ENCODE measurements around the gene ADIPOQ. TPM values are rescaled to one million over a fixed set of nuclear protein-coding genes. Genes with fewer than 3 reads are reported as not detected.
"Not testable (repeated sequence)": the region's sequence is repeated elsewhere in the genome, so short reads cannot be mapped to it uniquely, and the experiment has no call there.

Gene ADIPOQ
- total and polyA plus RNA-seq, 2 donors, result 0.34 TPM; not detected in 1

GRCh38 chr3:186874841-186875240, 32.3 kb downstream of the ADIPOQ start:
- not testable (repeated sequence) for H3K27me3 ChIP-seq (ENCODE audit: control insufficient read depth in 2 of 2, insufficient read depth in 1 of 2, low read length in 1 of 2); H3K4me3 ChIP-seq (ENCODE audit: low read length in 2 of 2); DNase-seq (ENCODE audit: low read depth in 6 of 9, low spot score in 9 of 9); H3K9me3 ChIP-seq (ENCODE audit: control insufficient read depth in 2 of 2, insufficient read depth in 1 of 2, low read length in 1 of 2); H3K4me1 ChIP-seq (ENCODE audit: control insufficient read depth in 2 of 2, insufficient read depth in 2 of 2, low read length in 2 of 2); H3K27ac ChIP-seq (ENCODE audit: low read depth in 1 of 2, low read length in 1 of 2); H3K36me3 ChIP-seq (ENCODE audit: control insufficient read depth in 2 of 2, insufficient read depth in 2 of 2, low read length in 1 of 2)
- WGBS, result 97% methylated on average over 1 of the region's 4 CpGs

GRCh38 chr3:186875708-186876107, 33.2 kb downstream of the ADIPOQ start:
- Histone ChIP-seq H3K4me1 (ENCODE audit: control insufficient read depth in 2 of 2, insufficient read depth in 2 of 2, low read length in 2 of 2) (peaks cover 0 to 2% of the 10 kb centered on the region in 2 donors), H3K36me3 (ENCODE audit: control insufficient read depth in 2 of 2, insufficient read depth in 2 of 2, low read length in 1 of 2) (no peaks in the 10 kb centered on the region), H3K27ac (ENCODE audit: low read depth in 1 of 2, low read length in 1 of 2) (no peak overlapping the region), H3K4me3 (ENCODE audit: low read length in 2 of 2) (no peak overlapping the region), H3K9me3 (ENCODE audit: control insufficient read depth in 2 of 2, insufficient read depth in 1 of 2, low read length in 1 of 2) (peaks cover 0 to 4% of the 10 kb centered on the region in 2 donors), H3K27me3 (ENCODE audit: control insufficient read depth in 2 of 2, insufficient read depth in 1 of 2, low read length in 1 of 2) (no peaks in the 10 kb centered on the region)
- 99% methylated on average over 1 of the region's 1 CpG for WGBS
- no peak for DNase-seq (ENCODE audit: low read depth in 6 of 9, low spot score in 9 of 9)

GRCh38 chr3:186879781-186880180, 37.3 kb downstream of the ADIPOQ start:
- Histone ChIP-seq H3K27me3 (ENCODE audit: control insufficient read depth in 2 of 2, insufficient read depth in 1 of 2, low read length in 1 of 2) (no peaks in the 10 kb centered on the region), H3K27ac (ENCODE audit: low read depth in 1 of 2, low read length in 1 of 2) (no peak overlapping the region), H3K9me3 (ENCODE audit: control insufficient read depth in 2 of 2, insufficient read depth in 1 of 2, low read length in 1 of 2) (no peaks in the 10 kb centered on the region), H3K4me1 (ENCODE audit: control insufficient read depth in 2 of 2, insufficient read depth in 2 of 2, low read length in 2 of 2) (no peaks in the 10 kb centered on the region), H3K4me3 (ENCODE audit: low read length in 2 of 2) (no peak overlapping the region), H3K36me3 (ENCODE audit: control insufficient read depth in 2 of 2, insufficient read depth in 2 of 2, low read length in 1 of 2) (no peaks in the 10 kb centered on the region)
- 96% methylated on average over 1 of the region's 1 CpG for WGBS
- DNase-seq (ENCODE audit: low read depth in 6 of 9, low spot score in 9 of 9), result no peak

- no peaks in the 10 kb centered on the region for H3K36me3 ChIP-seq (ENCODE audit: control insufficient read depth in 2 of 2, insufficient read depth in 2 of 2, low read length in 1 of 2)
- H3K9me3 ChIP-seq (ENCODE audit: control insufficient read depth in 2 of 2, insufficient read depth in 1 of 2, low read length in 1 of 2), result no peaks in the 10 kb centered on the region
- H3K4me3 ChIP-seq (ENCODE audit: low read length in 2 of 2), result no peak overlapping the region
- no peaks in the 10 kb centered on the region for H3K4me1 ChIP-seq (ENCODE audit: control insufficient read depth in 2 of 2, insufficient read depth in 2 of 2, low read length in 2 of 2)
- DNase-seq (ENCODE audit: low read depth in 6 of 9, low spot score in 9 of 9), result no peak
- no peak overlapping the region for H3K27ac ChIP-seq (ENCODE audit: low read depth in 1 of 2, low read length in 1 of 2)
- WGBS, result 91% methylated on average over 4 of the region's 4 CpGs
- H3K27me3 ChIP-seq (ENCODE audit: control insufficient read depth in 2 of 2, insufficient read depth in 1 of 2, low read length in 1 of 2), result no peaks in the 10 kb centered on the region
These were observed 37.9 kb downstream of the ADIPOQ start for GRCh38 chr3:186880406-186880805.

- no peak overlapping the region for H3K27ac ChIP-seq (ENCODE audit: low read depth in 1 of 2, low read length in 1 of 2)
- no peaks in the 10 kb centered on the region for H3K27me3 ChIP-seq (ENCODE audit: control insufficient read depth in 2 of 2, insufficient read depth in 1 of 2, low read length in 1 of 2)
- H3K9me3 ChIP-seq (ENCODE audit: control insufficient read depth in 2 of 2, insufficient read depth in 1 of 2, low read length in 1 of 2), result no peaks in the 10 kb centered on the region
- no peaks in the 10 kb centered on the region for H3K4me1 ChIP-seq (ENCODE audit: control insufficient read depth in 2 of 2, insufficient read depth in 2 of 2, low read length in 2 of 2)
- 44% methylated on average over 4 of the region's 4 CpGs for WGBS
- H3K4me3 ChIP-seq (ENCODE audit: low read length in 2 of 2), result no peak overlapping the region
- H3K36me3 ChIP-seq (ENCODE audit: control insufficient read depth in 2 of 2, insufficient read depth in 2 of 2, low read length in 1 of 2), result no peaks in the 10 kb centered on the region
- no peak for DNase-seq (ENCODE audit: low read depth in 6 of 9, low spot score in 9 of 9)
These were observed 39.6 kb downstream of the ADIPOQ start for GRCh38 chr3:186882150-186882524.

- no peaks in the 10 kb centered on the region for H3K4me1 ChIP-seq (ENCODE audit: control insufficient read depth in 2 of 2, insufficient read depth in 2 of 2, low read length in 2 of 2)
- WGBS, result 93% methylated on average over 6 of the region's 6 CpGs
- H3K27ac ChIP-seq (ENCODE audit: low read depth in 1 of 2, low read length in 1 of 2), result no peak overlapping the region
- H3K9me3 ChIP-seq (ENCODE audit: control insufficient read depth in 2 of 2, insufficient read depth in 1 of 2, low read length in 1 of 2), result no peaks in the 10 kb centered on the region
- DNase-seq (ENCODE audit: low read depth in 6 of 9, low spot score in 9 of 9), result no peak
- H3K4me3 ChIP-seq (ENCODE audit: low read length in 2 of 2), result no peak overlapping the region
- H3K36me3 ChIP-seq (ENCODE audit: control insufficient read depth in 2 of 2, insufficient read depth in 2 of 2, low read length in 1 of 2), result no peaks in the 10 kb centered on the region
- H3K27me3 ChIP-seq (ENCODE audit: control insufficient read depth in 2 of 2, insufficient read depth in 1 of 2, low read length in 1 of 2), result no peaks in the 10 kb centered on the region
These were observed 40.6 kb downstream of the ADIPOQ start for GRCh38 chr3:186882881-186883685.

GRCh38 chr3:186883686-186884058, 41.2 kb downstream of the ADIPOQ start:
- H3K27ac ChIP-seq (ENCODE audit: low read depth in 1 of 2, low read length in 1 of 2), result no peak overlapping the region
- H3K4me3 ChIP-seq (ENCODE audit: low read length in 2 of 2), result no peak overlapping the region
- 93% methylated on average over 1 of the region's 1 CpG for whole genome bisulfite sequencing
- no peak for DNase-seq (ENCODE audit: low read depth in 6 of 9, low spot score in 9 of 9)
- no peaks in the 10 kb centered on the region for H3K9me3 ChIP-seq (ENCODE audit: control insufficient read depth in 2 of 2, insufficient read depth in 1 of 2, low read length in 1 of 2)
- H3K36me3 ChIP-seq (ENCODE audit: control insufficient read depth in 2 of 2, insufficient read depth in 2 of 2, low read length in 1 of 2), result no peaks in the 10 kb centered on the region
- H3K27me3 ChIP-seq (ENCODE audit: control insufficient read depth in 2 of 2, insufficient read depth in 1 of 2, low read length in 1 of 2), result no peaks in the 10 kb centered on the region
- no peaks in the 10 kb centered on the region for H3K4me1 ChIP-seq (ENCODE audit: control insufficient read depth in 2 of 2, insufficient read depth in 2 of 2, low read length in 2 of 2)

GRCh38 chr3:186884868-186885267, 42.4 kb downstream of the ADIPOQ start:
- not testable (repeated sequence) for H3K27ac ChIP-seq (ENCODE audit: low read depth in 1 of 2, low read length in 1 of 2); DNase-seq (ENCODE audit: low read depth in 6 of 9, low spot score in 9 of 9); H3K9me3 ChIP-seq (ENCODE audit: control insufficient read depth in 2 of 2, insufficient read depth in 1 of 2, low read length in 1 of 2); H3K27me3 ChIP-seq (ENCODE audit: control insufficient read depth in 2 of 2, insufficient read depth in 1 of 2, low read length in 1 of 2); H3K4me3 ChIP-seq (ENCODE audit: low read length in 2 of 2); H3K4me1 ChIP-seq (ENCODE audit: control insufficient read depth in 2 of 2, insufficient read depth in 2 of 2, low read length in 2 of 2); H3K36me3 ChIP-seq (ENCODE audit: control insufficient read depth in 2 of 2, insufficient read depth in 2 of 2, low read length in 1 of 2)
- WGBS, result 97% methylated on average over 21 of the region's 29 CpGs

- Histone ChIP-seq H3K27me3 (ENCODE audit: control insufficient read depth in 2 of 2, insufficient read depth in 1 of 2, low read length in 1 of 2) (no peaks in the 10 kb centered on the region), H3K27ac (ENCODE audit: low read depth in 1 of 2, low read length in 1 of 2) (no peak overlapping the region), H3K4me1 (ENCODE audit: control insufficient read depth in 2 of 2, insufficient read depth in 2 of 2, low read length in 2 of 2) (no peaks in the 10 kb centered on the region), H3K36me3 (ENCODE audit: control insufficient read depth in 2 of 2, insufficient read depth in 2 of 2, low read length in 1 of 2) (no peaks in the 10 kb centered on the region), H3K4me3 (ENCODE audit: low read length in 2 of 2) (no peak overlapping the region), H3K9me3 (ENCODE audit: control insufficient read depth in 2 of 2, insufficient read depth in 1 of 2, low read length in 1 of 2) (no peaks in the 10 kb centered on the region)
- WGBS, result 90% methylated on average over 5 of the region's 5 CpGs
- no peak for DNase-seq (ENCODE audit: low read depth in 6 of 9, low spot score in 9 of 9)
These were observed 43.9 kb downstream of the ADIPOQ start for GRCh38 chr3:186886202-186886981.
